DMS153 (cell line): ENCODE results near the gene UGT3A1.
"Not testable (repeated sequence)": the region's sequence is repeated elsewhere in the genome, so short reads cannot be mapped to it uniquely, and the experiment has no call there.

ENCODE experiments used
- DNase-seq: peaks from one replicate; lab custom pipeline; 2025; lab: John Stamatoyannopoulos, UW

UGT3A1 gene

GRCh38 chr5:35988529-35988928, 2.7 kb downstream of the UGT3A1 start:
- DNase-seq, result no peak

DNA sequence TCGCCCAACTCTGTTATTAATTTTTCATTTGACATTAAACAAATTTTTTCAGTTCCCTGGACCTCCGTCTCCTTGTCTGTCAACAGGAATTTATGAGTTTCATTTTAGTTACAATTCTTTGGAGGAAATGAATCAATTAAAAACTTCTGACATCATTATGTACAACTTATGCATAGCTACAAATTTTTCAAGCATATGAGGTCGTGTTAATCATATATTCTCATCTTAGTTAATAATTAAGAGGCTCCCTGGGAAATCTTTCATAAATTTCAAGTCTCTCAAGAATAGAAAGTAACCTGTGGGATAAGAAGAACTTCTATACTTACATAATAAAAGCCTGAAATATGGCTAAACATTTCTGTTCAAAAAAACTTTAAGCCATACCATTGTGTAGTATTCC, 3.4 kb downstream of the UGT3A1 start:
- no peak for DNase-seq

DNA sequence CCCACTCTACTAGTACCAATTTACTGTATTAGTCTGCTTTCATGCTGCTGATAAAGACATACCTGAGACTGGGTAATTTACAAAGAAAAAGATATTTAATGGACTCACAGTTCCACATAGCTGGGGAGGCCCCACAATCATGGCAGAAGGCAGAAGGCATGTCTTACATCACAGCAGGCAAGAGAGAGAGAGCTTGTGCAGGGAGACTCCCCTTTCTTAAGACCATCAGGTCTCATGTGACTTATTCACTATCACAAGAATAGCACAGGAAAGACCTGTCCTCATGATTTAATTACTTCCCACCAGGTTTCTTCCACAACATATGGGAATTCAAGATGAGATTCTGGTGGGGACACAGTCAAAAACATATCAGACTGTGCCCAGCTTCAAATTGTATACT, 11.5 kb downstream of the UGT3A1 start:
- no peak for DNase-seq

DNA sequence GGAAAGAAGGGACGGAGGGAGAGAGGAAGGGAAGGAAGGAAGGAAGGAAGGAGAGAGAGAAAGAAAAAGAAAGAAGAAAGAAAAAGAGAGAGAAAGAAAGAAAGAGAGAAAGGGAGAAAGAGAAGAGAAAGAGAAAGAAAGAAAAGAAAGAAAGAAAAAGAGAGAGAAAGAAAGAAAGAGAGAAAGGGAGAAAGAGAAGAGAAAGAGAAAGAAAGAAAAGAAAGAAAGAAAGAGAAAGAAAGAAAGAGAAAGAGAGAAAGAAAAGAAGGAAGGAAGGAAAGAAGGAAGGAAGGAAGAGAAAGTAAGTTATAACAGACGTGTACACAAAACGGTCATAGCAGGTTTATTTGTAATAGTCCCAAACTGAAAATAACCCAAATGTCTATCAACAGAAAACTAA, 14.3 kb downstream of the UGT3A1 start:
- DNase-seq, result not testable (repeated sequence)

GRCh38 chr5:35974570-35974969, 16.6 kb downstream of the UGT3A1 start:
- DNase-seq, result no peak

- no peak for DNase-seq
Measured at GRCh38 chr5:35971878-35972210, 19.3 kb downstream of the UGT3A1 start.

- DNase-seq, result no peak
Measured at GRCh38 chr5:35971186-35971877, 19.9 kb downstream of the UGT3A1 start.

- no peak for DNase-seq
Measured at GRCh38 chr5:35963381-35963843, 27.8 kb downstream of the UGT3A1 start.

GRCh38 chr5:35960328-35960727, 30.9 kb downstream of the UGT3A1 start:
- no peak for DNase-seq

DNA sequence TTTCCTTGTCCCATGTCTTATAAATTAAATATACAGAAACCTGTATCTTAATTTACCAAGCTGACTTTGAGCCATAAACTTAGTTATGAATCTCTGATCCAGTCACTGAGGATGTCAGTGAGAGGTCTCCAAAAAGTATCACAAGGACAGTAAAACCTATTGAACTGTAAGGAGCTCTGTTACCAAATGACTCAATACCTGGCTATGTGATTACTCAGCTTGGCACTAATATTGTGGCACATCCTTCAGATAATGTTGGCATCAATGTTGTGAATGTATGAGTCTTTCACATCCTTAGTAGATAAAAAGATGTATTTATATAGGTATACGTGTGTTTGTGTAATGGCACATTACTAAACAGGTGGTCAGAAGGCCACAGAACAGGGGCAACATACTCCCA, 34.8 kb downstream of the UGT3A1 start:
- no peak for DNase-seq

GRCh38 chr5:35954175-35954574, 37.0 kb downstream of the UGT3A1 start:
- no peak for DNase-seq

- no peak for DNase-seq
Measured at GRCh38 chr5:35947085-35947484, 44.1 kb downstream of the UGT3A1 start.

DNA sequence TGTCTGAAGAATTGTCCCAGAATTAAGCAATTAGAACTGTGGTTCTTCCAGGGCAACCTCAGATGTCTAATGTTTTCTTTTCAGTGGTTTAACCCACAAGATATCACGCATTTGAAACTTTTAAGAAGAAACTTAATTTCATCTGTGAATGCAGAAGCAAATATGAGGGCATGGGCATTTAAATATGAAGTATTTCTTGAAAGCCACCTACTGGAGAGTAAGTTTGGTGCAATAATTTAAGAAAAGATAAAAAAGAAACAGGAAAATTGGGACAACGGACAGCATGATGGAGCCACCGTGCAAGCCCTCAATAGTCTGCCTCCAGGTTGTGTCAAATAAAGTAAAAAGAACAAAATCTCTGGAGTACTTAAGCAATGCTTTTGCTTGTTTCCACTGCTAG, 51.6 kb downstream of the UGT3A1 start:
- DNase-seq, result no peak

DNA sequence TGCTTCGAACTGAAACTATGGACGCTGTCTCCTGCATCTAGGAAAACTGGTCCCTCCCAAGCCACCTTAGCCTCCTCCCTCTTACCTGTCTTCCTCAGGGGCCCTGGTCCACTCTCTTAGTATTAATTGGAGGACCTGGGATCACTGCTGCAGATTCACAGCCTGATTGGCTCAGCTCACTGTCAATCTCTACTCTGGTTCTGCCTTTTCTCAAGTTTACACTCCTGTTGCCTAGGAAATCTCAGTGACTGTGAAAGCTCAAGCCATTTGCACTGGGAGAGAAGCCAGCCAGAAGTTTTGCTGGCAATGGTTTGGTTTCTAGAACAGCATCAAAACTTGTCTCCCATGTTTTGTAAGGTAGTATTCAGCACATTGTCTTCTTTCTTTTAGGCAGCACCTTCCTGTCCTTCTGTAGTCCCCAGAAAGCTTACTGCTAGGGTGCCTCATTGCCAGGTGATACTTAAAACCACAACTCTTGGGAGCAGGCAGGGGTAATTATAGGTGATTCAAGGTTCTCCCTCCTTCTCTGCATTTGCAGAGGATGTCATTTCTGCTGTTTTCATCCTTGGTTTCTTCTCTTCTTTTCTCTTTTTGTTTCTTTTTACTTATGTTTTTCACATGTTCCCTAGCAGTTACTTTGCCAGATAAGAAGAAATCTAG, 52.5 kb downstream of the UGT3A1 start, which contains the start of gene CAPSL:
Gene CAPSL (minus strand): TSS at position 55 of the 660 bp plus-strand sequence. CDS start 17,502 bp downstream, outside the sequence.
- DNase-seq, result no peak

- peak; percentile 3 for DNase-seq
Measured at GRCh38 chr5:35926389-35927051, 64.7 kb downstream of the UGT3A1 start.

DNA sequence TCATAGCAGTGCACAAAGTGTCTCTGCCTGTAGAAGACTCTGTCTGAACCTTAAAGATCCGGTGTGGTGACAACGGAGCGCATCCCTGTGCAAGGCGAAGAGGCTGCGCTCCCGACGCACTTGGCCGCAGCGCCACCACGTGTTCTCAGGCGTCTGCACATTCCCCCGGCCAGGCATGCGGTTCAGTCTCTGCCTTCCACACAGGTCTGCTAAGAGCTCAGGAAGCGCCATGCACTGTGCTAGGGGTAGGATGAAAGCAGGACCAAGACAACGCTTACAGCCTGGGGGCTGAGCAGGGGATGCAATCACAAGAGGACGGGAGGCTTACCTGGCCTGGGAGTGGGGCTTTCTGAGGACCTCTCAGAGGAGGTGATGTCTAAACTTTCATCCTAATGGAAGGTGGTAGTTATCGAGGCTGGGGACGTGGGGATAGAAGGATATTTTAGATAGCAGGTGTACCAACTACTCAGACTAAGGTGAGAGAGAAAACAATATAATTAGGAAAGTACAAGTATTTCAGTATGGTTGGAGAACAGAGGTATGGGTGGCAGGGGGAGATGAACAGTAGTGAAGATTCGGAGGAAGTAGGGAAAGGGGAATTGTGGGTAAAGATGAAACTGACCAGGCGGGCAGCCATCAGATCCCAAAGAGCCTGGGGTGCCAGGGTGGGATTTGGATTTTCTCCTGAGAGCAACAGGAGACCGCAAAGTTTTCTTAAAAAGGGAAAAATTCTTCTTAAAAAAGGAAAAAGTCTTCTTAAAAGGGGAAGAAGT, 66.1 kb downstream of the UGT3A1 start:
- DNase-seq, result peak; percentile 14

DNA sequence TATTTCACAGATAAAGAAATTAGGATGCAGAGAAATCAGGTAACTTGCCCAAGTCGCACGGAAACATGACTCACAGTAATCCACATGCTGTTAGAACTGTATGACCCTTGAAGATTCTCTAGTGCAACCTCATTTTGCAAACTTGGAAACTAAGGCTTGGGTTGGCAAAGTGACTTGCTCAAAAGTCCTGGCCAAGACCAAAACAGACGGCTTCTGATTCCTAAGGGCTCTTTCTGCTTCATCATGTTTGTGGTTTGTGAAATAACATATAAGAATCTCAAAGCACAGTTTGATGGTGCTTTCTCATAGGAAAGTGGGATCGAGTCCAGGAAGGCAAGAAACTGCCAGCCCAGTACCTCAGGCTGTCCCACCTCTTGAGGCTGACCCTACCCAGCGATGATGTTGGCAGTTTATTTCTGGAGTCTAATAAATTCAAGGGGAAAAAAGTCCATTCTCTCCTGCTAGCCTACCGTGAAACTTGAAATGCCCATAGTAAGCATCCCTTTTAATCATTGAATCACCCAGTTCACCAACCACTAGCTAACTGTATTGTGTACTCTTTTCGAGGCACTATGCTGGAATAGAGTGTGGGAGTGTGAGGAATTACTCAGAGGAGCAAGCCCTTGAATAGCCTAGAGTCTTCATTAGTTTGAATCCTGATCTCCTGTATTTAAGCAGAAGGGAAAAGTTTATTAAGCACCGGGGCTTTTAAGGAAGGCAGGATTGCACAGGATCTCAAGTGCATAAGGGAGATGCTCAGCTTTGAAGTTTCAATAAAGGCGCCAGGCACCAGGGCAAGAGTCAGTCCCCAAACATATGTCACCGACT, 66.9 kb downstream of the UGT3A1 start:
- no peak for DNase-seq

- DNase-seq, result no peak
Measured at GRCh38 chr5:35922468-35922867, 68.7 kb downstream of the UGT3A1 start.

- DNase-seq, result no peak
Measured at GRCh38 chr5:35921930-35922329, 69.3 kb downstream of the UGT3A1 start.

DNA sequence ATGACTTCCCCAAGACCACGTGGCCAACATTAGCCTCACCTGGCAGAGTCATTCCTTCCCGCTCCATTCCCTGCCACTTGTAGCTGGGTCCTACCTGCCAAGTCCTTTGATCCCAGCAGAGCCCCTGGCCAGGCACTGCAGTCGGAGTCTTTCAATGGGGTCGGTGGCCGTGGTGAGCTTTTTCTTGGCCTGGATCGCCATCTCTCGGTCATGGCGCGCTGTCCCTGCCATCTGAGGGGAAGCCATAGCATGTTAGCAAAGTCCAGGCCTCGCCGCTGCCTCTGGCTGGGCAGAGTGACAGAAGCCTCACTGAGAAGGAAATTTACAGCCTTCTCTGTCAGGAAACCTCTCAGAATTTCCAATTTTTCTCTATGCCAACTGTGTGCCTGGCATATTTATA, 70.3 kb downstream of the UGT3A1 start:
- DNase-seq, result no peak

- DNase-seq, result no peak
Measured at GRCh38 chr5:35919191-35919590, 72.0 kb downstream of the UGT3A1 start.

DNA sequence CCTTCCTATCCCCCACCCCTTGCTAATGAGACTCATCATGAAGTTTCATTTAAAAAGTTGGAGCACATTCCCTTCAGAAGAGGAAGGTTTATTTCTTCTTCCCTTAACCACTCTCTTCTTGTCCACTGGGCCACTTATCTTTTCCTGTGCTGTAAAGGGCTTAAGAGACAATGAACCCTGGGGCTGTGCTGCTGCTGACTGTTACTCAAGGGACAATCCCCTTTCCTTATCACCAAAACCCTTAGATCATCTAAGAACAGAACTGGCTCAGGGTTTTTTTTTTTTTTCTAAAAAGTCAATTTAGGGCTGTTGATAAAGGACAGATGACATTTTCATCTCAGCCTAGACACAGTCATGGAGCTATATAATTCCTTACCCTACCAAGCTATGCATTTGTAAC, 82.4 kb downstream of the UGT3A1 start:
- no peak for DNase-seq
